ENCODE measurements around the gene MID1.

MID1 gene

DNA sequence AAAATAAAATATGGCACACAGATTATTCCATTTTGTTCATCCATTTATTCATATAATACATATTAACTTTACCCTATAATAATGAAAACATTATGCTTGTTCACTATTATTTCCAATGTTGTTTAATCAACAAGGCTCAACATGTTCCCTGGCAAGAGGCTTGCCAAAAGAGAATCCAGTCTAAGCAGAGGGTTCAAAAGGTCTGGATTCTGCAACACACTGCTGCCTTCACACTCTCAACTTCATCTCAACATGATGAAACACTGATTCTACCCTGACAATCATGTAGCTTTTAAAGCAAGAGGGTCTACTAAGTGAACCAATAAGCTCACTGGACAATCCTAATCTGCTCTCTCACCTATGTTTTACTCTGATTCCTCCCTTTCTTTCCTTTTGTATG is 101.1 kb downstream of the MID1 start:
- no peak overlapping the region for H3K27ac Mint-ChIP-seq
- no peak for DNase-seq
- peaks cover 0 to 6% of the 10 kb centered on the region in 2 donors for H3K9me3 Mint-ChIP-seq
- no peaks in the 10 kb centered on the region for H3K4me1 Mint-ChIP-seq
- peaks cover 0 to 4% of the 10 kb centered on the region in 2 donors for H3K27me3 Mint-ChIP-seq
- H3K36me3 Mint-ChIP-seq = no peaks in the 10 kb centered on the region
- no peak for ATAC-seq (replicated peaks)
- no peak overlapping the region for H3K4me3 Mint-ChIP-seq

DNA sequence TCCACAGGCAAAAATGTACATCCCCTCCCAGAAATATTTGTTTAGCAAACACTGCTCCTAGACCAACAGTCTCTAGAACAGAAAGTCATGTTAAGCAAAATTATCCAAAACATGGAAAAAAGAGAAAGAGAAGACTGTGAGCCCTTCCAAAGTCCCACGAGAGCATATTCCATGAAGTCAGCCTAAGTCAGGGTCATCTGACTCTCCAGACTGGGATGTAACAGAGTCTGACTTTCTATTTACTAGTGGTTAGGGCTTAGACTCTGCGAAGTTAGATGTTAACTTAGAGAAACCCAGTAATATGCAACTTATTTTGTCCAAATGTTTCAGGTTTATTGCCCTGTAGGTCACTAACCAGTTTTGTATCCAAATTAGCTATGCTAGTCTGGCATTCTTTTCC is 102.3 kb downstream of the MID1 start:
- Mint-ChIP-seq H3K27me3 (peaks cover 0 to 4% of the 10 kb centered on the region in 2 donors), H3K4me1 (no peaks in the 10 kb centered on the region), H3K27ac (no peak overlapping the region), H3K4me3 (no peak overlapping the region), H3K36me3 (no peaks in the 10 kb centered on the region), H3K9me3 (peaks cover 0 to 6% of the 10 kb centered on the region in 2 donors)
- ATAC-seq (replicated peaks) (no peak), DNase-seq (no peak)

GRCh38 chrX:10516781-10517322 is 103.5 kb downstream of the MID1 start:
- Mint-ChIP-seq H3K4me3 (no peak overlapping the region), H3K9me3 (peaks cover 0 to 6% of the 10 kb centered on the region in 2 donors), H3K27me3 (peaks cover 0 to 4% of the 10 kb centered on the region in 2 donors), H3K4me1 (no peaks in the 10 kb centered on the region), H3K27ac (no peak overlapping the region), H3K36me3 (no peaks in the 10 kb centered on the region)
- ATAC-seq (replicated peaks) = no peak
- DNase-seq = no peak

DNA sequence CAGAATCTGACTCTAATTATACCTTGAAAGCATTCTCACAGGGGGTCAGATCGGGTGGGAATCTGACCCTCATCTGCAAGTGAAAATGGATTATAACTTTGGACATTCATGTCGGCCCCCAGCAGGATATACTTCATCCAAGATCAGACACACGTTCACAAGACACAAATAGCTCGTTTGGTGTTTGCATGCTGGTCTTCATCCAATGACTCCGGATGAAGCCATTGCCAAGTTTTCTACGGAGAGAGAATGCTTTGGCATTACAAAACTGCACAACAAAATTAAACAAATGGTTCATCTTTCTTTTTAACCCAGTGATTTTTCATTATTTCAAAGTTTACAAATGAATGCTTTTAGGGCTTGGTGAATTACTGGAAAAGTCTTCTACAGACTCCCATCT is 105.5 kb downstream of the MID1 start:
- H3K27ac Mint-ChIP-seq = no peak overlapping the region
- H3K27me3 Mint-ChIP-seq = no peaks in the 10 kb centered on the region
- ATAC-seq (replicated peaks) (no peak), DNase-seq (no peak)
- no peaks in the 10 kb centered on the region for H3K9me3 Mint-ChIP-seq
- no peaks in the 10 kb centered on the region for H3K4me1 Mint-ChIP-seq
- no peaks in the 10 kb centered on the region for H3K36me3 Mint-ChIP-seq
- no peak overlapping the region for H3K4me3 Mint-ChIP-seq

- Mint-ChIP-seq H3K4me1 (no peaks in the 10 kb centered on the region), H3K36me3 (no peaks in the 10 kb centered on the region), H3K4me3 (no peak overlapping the region), H3K27ac (no peak overlapping the region), H3K27me3 (no peaks in the 10 kb centered on the region), H3K9me3 (no peaks in the 10 kb centered on the region)
- DNase-seq (no peak), ATAC-seq (replicated peaks) (no peak)
Observed at GRCh38 chrX:10513974-10514373, 106.4 kb downstream of the MID1 start.

DNA sequence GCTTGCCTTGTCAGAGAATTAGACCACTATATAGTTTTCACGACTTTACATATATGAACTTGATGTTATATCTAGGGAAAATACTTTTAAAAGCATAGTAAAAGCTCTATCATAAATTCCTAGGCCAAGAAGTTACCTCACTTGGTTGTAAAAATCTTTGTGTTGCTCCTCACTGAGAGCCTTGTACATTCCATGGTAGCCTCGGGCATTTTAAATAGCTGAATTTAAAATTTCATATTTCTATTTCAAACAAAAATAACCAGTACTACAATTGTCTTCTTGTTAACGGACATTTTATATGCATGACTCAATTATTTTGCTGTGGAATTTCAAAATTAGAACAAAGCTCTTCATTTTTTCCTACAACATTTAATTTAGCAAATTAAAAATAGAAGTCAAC is 107.6 kb downstream of the MID1 start:
- no peak overlapping the region for H3K27ac Mint-ChIP-seq
- no peak overlapping the region for H3K4me3 Mint-ChIP-seq
- no peak for DNase-seq
- H3K27me3 Mint-ChIP-seq = peaks cover 0 to 4% of the 10 kb centered on the region in 2 donors
- no peaks in the 10 kb centered on the region for H3K36me3 Mint-ChIP-seq
- no peak for ATAC-seq (replicated peaks)
- H3K4me1 Mint-ChIP-seq = no peaks in the 10 kb centered on the region
- H3K9me3 Mint-ChIP-seq = no peaks in the 10 kb centered on the region

DNA sequence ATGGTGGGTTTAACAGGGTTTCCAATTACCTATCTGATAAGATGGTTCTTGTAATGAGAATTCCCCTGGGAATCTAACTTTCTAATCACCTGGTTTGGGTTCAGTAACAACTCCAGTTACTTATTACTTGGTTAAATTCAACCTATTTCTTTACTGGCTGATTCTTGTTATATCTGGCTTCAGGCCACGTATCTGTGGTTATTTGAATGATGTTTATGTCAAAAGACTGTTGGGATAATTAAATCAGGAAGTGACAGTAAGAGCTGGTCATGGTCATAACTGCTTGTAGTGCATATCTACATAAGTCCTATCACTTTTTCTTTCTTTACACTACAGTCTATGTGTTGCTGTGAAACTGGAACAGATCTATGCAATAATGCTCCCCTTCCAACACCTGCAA is 108.1 kb downstream of the MID1 start:
- DNase-seq (no peak), ATAC-seq (replicated peaks) (no peak)
- H3K4me1 Mint-ChIP-seq = no peaks in the 10 kb centered on the region
- no peak overlapping the region for H3K27ac Mint-ChIP-seq
- no peaks in the 10 kb centered on the region for H3K36me3 Mint-ChIP-seq
- H3K27me3 Mint-ChIP-seq = peaks cover 0 to 4% of the 10 kb centered on the region in 2 donors
- no peaks in the 10 kb centered on the region for H3K9me3 Mint-ChIP-seq
- no peak overlapping the region for H3K4me3 Mint-ChIP-seq

- Mint-ChIP-seq H3K9me3 (no peaks in the 10 kb centered on the region), H3K4me3 (no peak overlapping the region), H3K4me1 (no peaks in the 10 kb centered on the region)
Observed at GRCh38 chrX:10509397-10509796, 111.0 kb downstream of the MID1 start.

DNA sequence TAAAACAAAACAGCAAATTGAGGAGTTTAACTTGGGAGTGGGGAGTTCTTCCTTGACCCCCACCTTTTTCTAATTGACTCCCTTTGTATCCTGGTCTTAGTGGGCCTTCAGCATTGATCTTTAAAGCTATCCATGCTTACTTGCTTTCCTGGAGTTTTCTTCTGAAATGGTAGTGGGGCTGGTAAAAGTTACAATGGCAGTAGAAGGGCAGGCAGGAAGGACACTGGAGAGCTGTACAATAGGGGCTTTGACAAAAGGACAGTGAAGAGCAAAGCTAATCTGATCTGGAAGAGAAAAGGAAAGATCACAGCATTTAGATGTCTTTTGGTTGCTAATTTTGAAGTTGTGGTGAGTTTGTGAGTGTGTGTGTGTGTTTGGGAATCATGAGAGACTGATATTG is 111.5 kb downstream of the MID1 start:
- Mint-ChIP-seq H3K27ac (no peak overlapping the region), H3K36me3 (no peaks in the 10 kb centered on the region), H3K9me3 (no peaks in the 10 kb centered on the region), H3K27me3 (peaks cover 0 to 8% of the 10 kb centered on the region in 2 donors), H3K4me3 (no peak overlapping the region), H3K4me1 (no peaks in the 10 kb centered on the region)
- DNase-seq = no peak
- no peak for ATAC-seq (replicated peaks)

More at GRCh38 chrX:10509397-10509796, 111.0 kb downstream of the MID1 start:
- ATAC-seq (replicated peaks) (no peak), DNase-seq (no peak)
- Mint-ChIP-seq H3K27ac (no peak overlapping the region), H3K27me3 (peaks cover 0 to 8% of the 10 kb centered on the region in 2 donors), H3K36me3 (no peaks in the 10 kb centered on the region)

GRCh38 chrX:10507876-10508275 is 112.5 kb downstream of the MID1 start:
- H3K9me3 Mint-ChIP-seq = no peaks in the 10 kb centered on the region
- H3K4me1 Mint-ChIP-seq = no peaks in the 10 kb centered on the region
- peaks cover 0 to 8% of the 10 kb centered on the region in 2 donors for H3K27me3 Mint-ChIP-seq
- no peaks in the 10 kb centered on the region for H3K36me3 Mint-ChIP-seq
- no peak for ATAC-seq (replicated peaks)
- no peak overlapping the region for H3K4me3 Mint-ChIP-seq
- DNase-seq = no peak
- no peak overlapping the region for H3K27ac Mint-ChIP-seq

DNA sequence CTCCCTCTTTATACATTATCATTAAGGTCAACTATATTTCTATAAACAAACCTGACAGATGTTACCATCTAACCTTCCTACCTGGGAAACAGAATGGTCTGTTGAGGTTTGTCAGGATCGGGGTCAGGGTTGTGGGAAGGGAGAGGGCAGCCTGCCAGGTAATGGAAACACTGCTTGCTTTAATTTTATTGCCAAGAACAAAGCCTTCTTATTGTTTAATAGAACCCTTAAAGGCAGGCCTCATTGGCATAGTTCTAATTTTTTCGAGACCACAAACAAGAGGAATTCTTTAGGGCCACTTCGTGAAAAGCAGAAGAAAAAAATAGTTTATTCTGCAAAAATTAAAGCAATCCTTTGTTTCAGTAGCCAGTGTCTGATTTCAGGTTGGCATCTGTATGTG is 113.2 kb downstream of the MID1 start:
- H3K27me3 Mint-ChIP-seq = peaks cover 0 to 8% of the 10 kb centered on the region in 2 donors
- DNase-seq (no peak), ATAC-seq (replicated peaks) (no peak)
- no peak overlapping the region for H3K27ac Mint-ChIP-seq
- H3K4me3 Mint-ChIP-seq = no peak overlapping the region
- no peaks in the 10 kb centered on the region for H3K9me3 Mint-ChIP-seq
- H3K4me1 Mint-ChIP-seq = no peaks in the 10 kb centered on the region
- no peaks in the 10 kb centered on the region for H3K36me3 Mint-ChIP-seq

- no peak overlapping the region for H3K27ac Mint-ChIP-seq
- no peaks in the 10 kb centered on the region for H3K36me3 Mint-ChIP-seq
- no peak overlapping the region for H3K4me3 Mint-ChIP-seq
- DNase-seq = no peak
- H3K9me3 Mint-ChIP-seq = no peaks in the 10 kb centered on the region
- H3K27me3 Mint-ChIP-seq = peaks cover 0 to 8% of the 10 kb centered on the region in 2 donors
- H3K4me1 Mint-ChIP-seq = no peaks in the 10 kb centered on the region
- no peak for ATAC-seq (replicated peaks)
Observed at GRCh38 chrX:10506781-10507180, 113.6 kb downstream of the MID1 start.

DNA sequence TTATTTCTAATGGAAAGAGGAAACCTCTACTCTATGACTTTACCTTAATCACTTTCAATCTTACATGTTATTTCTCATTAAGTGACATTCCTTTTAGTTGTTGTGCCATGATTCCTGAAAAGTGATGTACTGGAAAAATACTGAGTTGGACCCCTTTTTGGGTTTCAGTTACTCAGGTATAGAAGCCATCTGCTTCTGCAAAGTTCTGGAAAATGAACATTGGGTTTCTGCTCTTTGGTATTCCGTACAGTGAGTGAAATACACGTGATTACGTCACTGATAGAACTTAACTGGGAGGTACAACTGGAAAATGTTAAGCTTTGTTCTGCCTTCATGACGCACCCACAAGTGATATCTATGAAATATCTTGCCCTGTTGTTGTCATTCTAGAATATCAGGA is 114.7 kb downstream of the MID1 start:
- no peak for DNase-seq

DNA sequence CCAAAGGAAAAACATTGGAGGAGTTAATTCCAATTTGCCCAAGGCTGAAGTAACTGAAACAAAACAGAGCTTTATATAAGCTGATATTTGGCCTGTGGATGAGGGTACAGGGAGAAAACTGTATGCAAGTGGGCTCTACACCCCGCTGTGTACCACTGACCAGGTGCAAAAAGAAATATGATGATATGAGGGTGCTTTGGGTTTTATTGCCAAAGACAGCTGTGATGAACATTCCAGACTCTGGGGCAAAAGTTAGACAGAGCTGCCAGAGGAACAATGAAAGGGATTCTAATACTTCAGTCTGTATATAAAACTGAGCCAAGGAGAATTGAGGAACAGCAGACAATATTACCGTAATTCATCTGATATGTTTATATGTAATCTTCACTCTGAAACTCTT is 117.4 kb downstream of the MID1 start:
- H3K27me3 Mint-ChIP-seq = peaks cover 0 to 8% of the 10 kb centered on the region in 2 donors
- H3K36me3 Mint-ChIP-seq = no peaks in the 10 kb centered on the region
- ATAC-seq (replicated peaks) = no peak
- no peaks in the 10 kb centered on the region for H3K9me3 Mint-ChIP-seq
- H3K27ac Mint-ChIP-seq = no peak overlapping the region
- no peaks in the 10 kb centered on the region for H3K4me1 Mint-ChIP-seq
- no peak overlapping the region for H3K4me3 Mint-ChIP-seq
- DNase-seq = no peak

More for the DNA sequence above, 114.7 kb downstream of the MID1 start:
- Mint-ChIP-seq H3K9me3 (no peaks in the 10 kb centered on the region), H3K36me3 (no peaks in the 10 kb centered on the region), H3K27me3 (peaks cover 0 to 12% of the 10 kb centered on the region in 2 donors), H3K4me3 (no peak overlapping the region), H3K4me1 (no peaks in the 10 kb centered on the region), H3K27ac (no peak overlapping the region)
- ATAC-seq (replicated peaks) = no peak

DNA sequence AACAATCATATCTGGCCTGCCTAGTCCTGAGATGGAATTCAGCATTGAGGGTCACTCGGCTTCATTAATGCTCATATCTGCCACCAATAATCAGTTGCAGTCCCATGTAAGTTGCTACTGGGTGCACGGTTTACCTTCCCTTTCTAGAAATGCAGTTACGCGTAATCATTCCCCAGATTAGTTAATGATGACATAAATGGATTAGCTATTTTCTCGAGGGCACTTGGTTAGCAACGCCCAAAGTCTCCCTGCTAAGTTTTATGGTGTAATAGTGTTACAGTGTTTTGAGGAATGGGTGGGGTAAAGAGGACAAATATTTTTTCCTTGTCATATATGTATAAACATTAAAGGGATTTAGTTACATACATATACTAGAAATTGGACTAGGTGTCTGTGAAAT is 118.8 kb downstream of the MID1 start:
- Mint-ChIP-seq H3K36me3 (no peaks in the 10 kb centered on the region), H3K27ac (no peak overlapping the region), H3K4me1 (no peaks in the 10 kb centered on the region)

More for the DNA sequence above, 118.8 kb downstream of the MID1 start:
- H3K27me3 Mint-ChIP-seq = peaks cover 0 to 8% of the 10 kb centered on the region in 2 donors
- no peak for DNase-seq
- no peaks in the 10 kb centered on the region for H3K9me3 Mint-ChIP-seq
- H3K4me3 Mint-ChIP-seq = no peak overlapping the region
- no peak for ATAC-seq (replicated peaks)

Measured in stimulated activated naive B cell treated with anti-CD40 and anti-IgM and Interleukin-4, amounts not matched to agents 10 μg/mL and 1 μg/mL and 100 μg/mL, for 72 hours (primary cell).